Mesenchymal stem cell (in vitro differentiated cells and primary cell): ENCODE data around the gene DSTN.
A peak's percentile ranks its signal among the peaks of the same experiment; 100 is the strongest.

Experiments used
- DNase-seq: peaks from one replicate; pipeline ENCODE4 v3.0.0-alpha.2; 2013
- H2AFZ ChIP-seq: one replicate; pipeline ENCODE4 v1.6.1; 2013; ENCODE audit warnings: low read depth, mild to moderate bottlenecking, control low read depth, inconsistent platforms, low read length, moderate library complexity
- H2AK5ac ChIP-seq: 2 replicates; pipeline ENCODE4 v1.6.1; 2013; ENCODE audit warnings: low read length, moderate library complexity, mild to moderate bottlenecking, inconsistent platforms; ENCODE audit not compliant: severe bottlenecking
- H2BK120ac ChIP-seq: one replicate; pipeline ENCODE4 v1.6.1; 2013; ENCODE audit warnings: low read depth, mild to moderate bottlenecking, inconsistent platforms, low read length, moderate library complexity
- H2BK12ac ChIP-seq, 2 experiments: one replicate each; pipeline ENCODE4 v1.6.1; 2013; ENCODE audit warnings: inconsistent platforms in 2 of 2, low read length in 2 of 2, mild to moderate bottlenecking in 2 of 2, moderate library complexity in 2 of 2, control low read depth in 1 of 2
- H2BK15ac ChIP-seq: one replicate; pipeline ENCODE4 v1.6.1; 2013; ENCODE audit warnings: mild to moderate bottlenecking, low read depth, inconsistent platforms; ENCODE audit not compliant: poor library complexity, severe bottlenecking
- H2BK5ac ChIP-seq: 2 replicates; pipeline ENCODE4 v1.6.1; 2013; ENCODE audit warnings: low read depth, mild to moderate bottlenecking, low read length, control low read depth, inconsistent platforms; ENCODE audit not compliant: poor library complexity, severe bottlenecking
- H3K14ac ChIP-seq, 2 experiments: one replicate each; pipeline ENCODE4 v1.6.1; 2013; ENCODE audit warnings: inconsistent platforms in 2 of 2, low read length in 2 of 2, control low read depth in 1 of 2, mild to moderate bottlenecking in 1 of 2, moderate library complexity in 1 of 2
- H3K18ac ChIP-seq, 2 experiments: one replicate each; pipeline ENCODE4 v1.6.1; 2013; ENCODE audit warnings: inconsistent platforms in 2 of 2, low read length in 2 of 2, control low read depth in 1 of 2, low read depth in 1 of 2, mild to moderate bottlenecking in 1 of 2
- H3K23ac ChIP-seq, 2 experiments: one replicate each; pipeline ENCODE4 v1.6.1; 2013; ENCODE audit warnings: inconsistent platforms in 2 of 2, low read length in 2 of 2, mild to moderate bottlenecking in 2 of 2, moderate library complexity in 2 of 2, control low read depth in 1 of 2
- H3K27ac ChIP-seq: 2 replicates; pipeline ENCODE4 v1.5.1; 2013; ENCODE audit warnings: mild to moderate bottlenecking, moderate library complexity, low read length, control low read depth, inconsistent platforms; ENCODE audit not compliant: poor library complexity, severe bottlenecking
- H3K27me3 ChIP-seq, 2 experiments: 2 replicates each; pipeline versions ENCODE4 v1.6.1 to v1.7.0; 2013; ENCODE audit warnings: low read length in 2 of 2, mild to moderate bottlenecking in 2 of 2, moderate library complexity in 2 of 2, control low read depth in 1 of 2, inconsistent platforms in 1 of 2; ENCODE audit not compliant: control insufficient read depth in 1 of 2, insufficient read depth in 1 of 2
- H3K36me3 ChIP-seq, 2 experiments: 2 replicates each; pipeline versions ENCODE4 v1.6.1 to v1.7.0; 2013; ENCODE audit warnings: low read length in 2 of 2, control low read depth in 1 of 2, inconsistent platforms in 1 of 2, low read depth in 1 of 2, mild to moderate bottlenecking in 1 of 2; ENCODE audit not compliant: insufficient read depth in 2 of 2, control insufficient read depth in 1 of 2
- H3K4ac ChIP-seq, 2 experiments: one replicate each; pipeline ENCODE4 v1.6.1; 2013; ENCODE audit warnings: inconsistent platforms in 2 of 2, low read length in 2 of 2, mild to moderate bottlenecking in 2 of 2, moderate library complexity in 2 of 2, control low read depth in 1 of 2, low read depth in 1 of 2
- H3K4me1 ChIP-seq: 2 replicates; pipeline ENCODE4 v1.6.1; 2013; ENCODE audit warnings: low read depth, low read length, control low read depth; ENCODE audit not compliant: control insufficient read depth, insufficient read depth
- H3K4me2 ChIP-seq: 2 replicates; pipeline ENCODE4 v1.6.1; 2013; ENCODE audit warnings: low read length, mild to moderate bottlenecking, inconsistent platforms; ENCODE audit not compliant: poor library complexity, severe bottlenecking
- H3K4me3 ChIP-seq, 2 experiments: 2 replicates each; pipeline versions ENCODE4 v1.5.1 to v1.7.0; 2013; ENCODE audit warnings: low read length in 2 of 2, mild to moderate bottlenecking in 2 of 2, control low read depth in 1 of 2, low read depth in 1 of 2; ENCODE audit not compliant: insufficient read depth in 1 of 2
- H3K79me1 ChIP-seq: replicated peaks from 2 replicates; pipeline ENCODE4 v1.6.1; 2013; ENCODE audit warnings: mild to moderate bottlenecking, control low read depth, low read length, inconsistent platforms; ENCODE audit not compliant: poor library complexity, severe bottlenecking
- H3K9ac ChIP-seq: 2 replicates; pipeline ENCODE4 v1.7.0; 2013; ENCODE audit warnings: mild to moderate bottlenecking, low read length, moderate library complexity
- H3K9me3 ChIP-seq: 2 replicates; pipeline ENCODE4 v1.7.0; 2013; ENCODE audit warnings: mild to moderate bottlenecking, low read length; ENCODE audit not compliant: control insufficient read depth
- H4K8ac ChIP-seq: one replicate; pipeline ENCODE4 v1.6.1; 2013; ENCODE audit warnings: inconsistent platforms, mild to moderate bottlenecking, low read length, moderate library complexity
- H4K91ac ChIP-seq: one replicate; pipeline ENCODE4 v1.6.1; 2013; ENCODE audit warnings: mild to moderate bottlenecking, low read length, inconsistent platforms
- WGBS: methylation state at CpG from one replicate; pipeline ENCODE4 v1.1.7; 2013; ENCODE audit warnings: mixed read lengths; 5-methylcytosine and 5-hydroxymethylcytosine counted together

The DSTN gene

GRCh38 chr20:17636523-17637412 lies 66.9 kb downstream of the DSTN start:
- H2BK15ac ChIP-seq: no peak overlapping the region
- no peak overlapping the region for H2AK5ac ChIP-seq
- H2BK120ac ChIP-seq: no peak overlapping the region
- H3K36me3 ChIP-seq: peaks cover 92 to 98% of the 10 kb centered on the region in 2 experiments
- H3K9me3 ChIP-seq: no peaks in the 10 kb centered on the region
- no peak overlapping the region for H3K23ac ChIP-seq
- peak overlapping the region in 1 of 2 experiments; percentile 5 for H3K18ac ChIP-seq
- H3K27me3 ChIP-seq: no peaks in the 10 kb centered on the region
- H2AFZ ChIP-seq: no peak overlapping the region
- WGBS: 81% methylated on average over 22 of the region's 24 CpGs
- H3K4me2 ChIP-seq: no peak overlapping the region
- H3K9ac ChIP-seq: peak overlapping the region; percentile 60
- H4K91ac ChIP-seq: peak overlapping the region; percentile 35
- H3K14ac ChIP-seq: peak overlapping the region in 1 of 2 experiments; percentile 26
- no peak for DNase-seq
- no peak overlapping the region for H3K27ac ChIP-seq
- H3K4me1 ChIP-seq: peaks cover 20% of the 10 kb centered on the region
- H3K4me3 ChIP-seq: no peak overlapping the region
- H4K8ac ChIP-seq: no peak overlapping the region
- peaks cover 66% of the 10 kb centered on the region for H3K79me1 ChIP-seq
- H3K4ac ChIP-seq: no peak overlapping the region
- H2BK12ac ChIP-seq: peak overlapping the region in 1 of 2 experiments; percentile 29
- no peak overlapping the region for H2BK5ac ChIP-seq

DNA sequence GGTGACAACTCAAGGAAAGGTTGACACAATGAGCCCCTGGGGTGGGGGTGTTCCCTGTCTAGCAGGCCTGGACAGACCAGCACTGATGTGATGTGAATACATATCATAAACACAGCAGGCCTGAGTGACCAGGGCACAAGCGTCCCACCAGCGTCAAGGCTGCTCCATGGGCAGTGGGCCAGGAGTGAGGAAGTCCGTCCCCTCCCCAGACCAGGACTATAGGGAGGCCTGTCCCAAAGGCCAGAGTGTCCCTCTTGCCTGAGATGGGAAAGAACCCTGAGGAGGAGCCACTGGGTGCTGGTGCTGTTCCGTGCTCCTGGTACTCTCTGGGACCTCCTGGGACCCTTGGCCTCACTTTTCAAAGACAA lies 67.5 kb downstream of the DSTN start:
- Histone ChIP-seq H3K27me3 (no peaks in the 10 kb centered on the region), H4K8ac (no peak overlapping the region), H3K14ac (no peak overlapping the region), H2AFZ (no peak overlapping the region), H3K79me1 (peaks cover 65% of the 10 kb centered on the region), H3K4me2 (no peak overlapping the region), H3K9me3 (no peaks in the 10 kb centered on the region), H2BK120ac (no peak overlapping the region), H3K23ac (no peak overlapping the region), H3K4me3 (no peak overlapping the region), H3K4me1 (peaks cover 20% of the 10 kb centered on the region), H2BK5ac (no peak overlapping the region), H3K9ac (peak overlapping the region; percentile 23), H2BK15ac (no peak overlapping the region), H3K36me3 (peaks cover 92 to 99% of the 10 kb centered on the region in 2 experiments), H3K18ac (no peak overlapping the region), H2AK5ac (no peak overlapping the region), H3K4ac (no peak overlapping the region), H3K27ac (no peak overlapping the region), H2BK12ac (no peak overlapping the region), H4K91ac (no peak overlapping the region)
- 93% methylated on average over 4 of the region's 4 CpGs for WGBS
- DNase-seq: no peak

- H3K4me3 ChIP-seq: no peak overlapping the region
- no peak for DNase-seq
- no peak overlapping the region for H2AFZ ChIP-seq
- H3K23ac ChIP-seq: no peak overlapping the region
- peak overlapping the region; percentile 23 for H3K9ac ChIP-seq
- H3K18ac ChIP-seq: no peak overlapping the region
- no peak overlapping the region for H3K14ac ChIP-seq
- H2AK5ac ChIP-seq: no peak overlapping the region
- no peak overlapping the region for H2BK5ac ChIP-seq
- peaks cover 92 to 99% of the 10 kb centered on the region in 2 experiments for H3K36me3 ChIP-seq
- H2BK15ac ChIP-seq: no peak overlapping the region
- no peak overlapping the region for H3K4ac ChIP-seq
- H3K79me1 ChIP-seq: peaks cover 64% of the 10 kb centered on the region
- H3K27me3 ChIP-seq: no peaks in the 10 kb centered on the region
- 92% methylated on average over 13 of the region's 13 CpGs for WGBS
- no peaks in the 10 kb centered on the region for H3K9me3 ChIP-seq
- peaks cover 20% of the 10 kb centered on the region for H3K4me1 ChIP-seq
- no peak overlapping the region for H2BK120ac ChIP-seq
- no peak overlapping the region for H3K27ac ChIP-seq
- no peak overlapping the region for H3K4me2 ChIP-seq
- no peak overlapping the region for H4K91ac ChIP-seq
- no peak overlapping the region for H2BK12ac ChIP-seq
- no peak overlapping the region for H4K8ac ChIP-seq
Observed at GRCh38 chr20:17637985-17638640, 68.2 kb downstream of the DSTN start.

GRCh38 chr20:17638835-17639407 lies 69.0 kb downstream of the DSTN start:
- Histone ChIP-seq H3K14ac (no peak overlapping the region), H3K4me3 (no peak overlapping the region), H3K23ac (no peak overlapping the region), H3K27me3 (no peaks in the 10 kb centered on the region), H2AK5ac (no peak overlapping the region), H2AFZ (no peak overlapping the region), H4K91ac (no peak overlapping the region), H2BK5ac (no peak overlapping the region), H3K4me2 (no peak overlapping the region), H4K8ac (no peak overlapping the region), H2BK120ac (no peak overlapping the region), H3K36me3 (peaks cover 84 to 96% of the 10 kb centered on the region in 2 experiments), H3K9me3 (no peaks in the 10 kb centered on the region), H2BK12ac (no peak overlapping the region), H3K27ac (no peak overlapping the region), H3K79me1 (peaks cover 58% of the 10 kb centered on the region), H2BK15ac (no peak overlapping the region), H3K18ac (no peak overlapping the region), H3K4me1 (peaks cover 26% of the 10 kb centered on the region), H3K9ac (no peak overlapping the region), H3K4ac (no peak overlapping the region)
- 99% methylated on average over 6 of the region's 6 CpGs for WGBS
- DNase-seq: no peak
